Stimulated activated naive CD8-positive, alpha-beta T cell treated with anti-CD3 and anti-CD28 coated beads, Interleukin-15, amount 100 ng/mL, for 72 hours (primary cell): ENCODE data around the gene RGS6.
A peak's percentile ranks its signal among the peaks of the same experiment; 100 is the strongest.

ENCODE experiments used
- ATAC-seq: fragments of 150-1000 bp; cut with Tn5 transposase; 2 replicates; pipeline ENCODE4 v1.10.0; 2021; ENCODE audit warnings: mild to moderate bottlenecking, moderate library complexity
- DNase-seq, 2 donors: peaks; one replicate each; pipeline ENCODE4 v3.0.0; 2021 to 2022
- H3K27ac Mint-ChIP-seq, 2 donors: one replicate each; pipeline ENCODE4 v1.8.0; 2022; ENCODE audit warnings: mild to moderate bottlenecking in 2 of 2, mixed read lengths in 2 of 2, moderate library complexity in 2 of 2
- H3K27me3 Mint-ChIP-seq: one replicate; pipeline ENCODE4 v1.8.0; 2022; ENCODE audit warnings: mixed read lengths
- H3K4me1 Mint-ChIP-seq: one replicate; pipeline ENCODE4 v1.8.0; 2022; ENCODE audit warnings: mild to moderate bottlenecking, mixed read lengths
- H3K4me3 Mint-ChIP-seq, 2 donors: one replicate each; pipeline ENCODE4 v1.8.0; 2022; ENCODE audit warnings: mild to moderate bottlenecking in 2 of 2, mixed read lengths in 2 of 2, moderate library complexity in 1 of 2
- H3K9me3 Mint-ChIP-seq, 2 donors: one replicate each; pipeline ENCODE4 v1.8.0; 2022; ENCODE audit warnings: mixed read lengths in 2 of 2

Gene RGS6

DNA sequence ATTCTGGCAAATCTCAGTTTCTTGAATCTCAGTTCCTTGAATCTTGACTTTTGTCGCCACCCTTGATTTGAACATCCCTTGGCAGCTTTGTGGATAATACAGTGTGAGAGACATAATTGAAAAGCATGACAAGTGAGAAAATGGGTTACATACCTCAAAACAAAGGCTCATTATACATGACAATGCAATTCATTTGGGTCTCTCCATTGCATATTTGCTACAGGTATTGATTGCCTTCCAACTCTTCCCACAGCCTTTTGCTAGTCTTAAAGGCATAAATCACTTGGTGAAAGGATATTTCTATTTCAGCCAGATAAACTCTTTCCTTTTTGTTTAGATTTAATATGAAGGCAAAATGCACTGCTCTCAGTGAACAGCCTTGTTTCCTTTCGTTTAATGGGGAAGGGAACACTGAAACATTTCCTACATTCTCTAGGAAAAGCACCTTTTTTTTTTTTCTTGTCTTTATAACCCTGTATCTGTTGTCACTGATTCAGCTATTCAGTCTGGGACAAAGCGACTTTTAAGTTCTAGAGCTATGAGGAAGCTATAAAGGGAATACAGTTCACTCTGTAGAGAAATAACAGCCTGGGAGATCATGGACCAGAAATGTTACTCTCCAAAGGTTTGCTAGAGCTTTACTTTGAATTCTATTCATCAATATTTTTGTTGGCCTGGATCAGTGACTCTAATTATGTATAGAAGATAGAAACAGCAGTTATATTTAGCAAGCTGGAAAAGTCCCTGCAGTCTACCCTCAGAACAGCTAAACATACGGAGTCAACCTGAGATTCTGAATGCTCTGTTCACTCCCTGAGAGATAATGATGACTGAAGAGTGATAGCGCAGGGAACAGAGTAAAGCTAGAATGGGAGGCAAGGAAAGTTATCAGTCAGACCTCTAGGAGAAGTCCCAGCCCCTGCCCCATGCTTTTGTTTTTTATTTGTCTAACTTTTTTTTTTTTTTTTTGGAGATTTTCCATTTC is 311.4 kb downstream of the RGS6 start:
- no peak overlapping the region for H3K27ac Mint-ChIP-seq
- no peak overlapping the region for H3K4me3 Mint-ChIP-seq
- ATAC-seq, result no peak
- peaks cover under 1% of the 10 kb centered on the region for H3K27me3 Mint-ChIP-seq
- no peaks in the 10 kb centered on the region for H3K4me1 Mint-ChIP-seq
- H3K9me3 Mint-ChIP-seq, result peaks cover 0 to 13% of the 10 kb centered on the region in 2 donors
- DNase-seq, result no peak

DNA sequence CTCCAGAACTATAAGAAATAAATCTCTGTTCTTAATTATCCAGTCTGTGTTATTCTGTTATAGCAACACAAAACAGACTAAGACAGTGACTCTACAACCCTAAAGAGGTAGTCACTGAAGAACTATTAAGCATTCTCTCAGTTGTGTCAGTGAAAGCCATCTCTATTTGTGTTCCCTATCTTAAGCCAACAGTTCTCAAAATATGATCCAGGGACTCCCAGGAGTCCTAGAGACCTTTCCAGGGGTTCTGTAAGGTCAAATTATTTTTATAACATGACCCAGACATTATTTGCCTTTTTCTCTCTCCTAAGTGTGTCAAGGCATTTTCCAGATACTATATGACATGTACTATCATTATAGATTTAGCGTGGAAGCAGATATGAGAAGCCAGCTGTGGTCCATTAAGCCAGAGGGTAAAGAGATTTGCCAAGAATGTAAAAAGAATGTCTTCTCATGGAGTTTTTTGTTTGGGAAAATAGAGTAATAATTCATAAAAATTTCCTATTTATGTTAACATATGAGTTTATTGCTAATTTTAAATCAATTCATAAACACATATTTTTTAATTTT is 315.8 kb downstream of the RGS6 start:
- DNase-seq, result no peak
- ATAC-seq, result no peak
- Mint-ChIP-seq H3K9me3 (peaks cover 5 to 21% of the 10 kb centered on the region in 2 donors), H3K27me3 (peaks cover 27% of the 10 kb centered on the region), H3K27ac (no peak overlapping the region), H3K4me3 (no peak overlapping the region), H3K4me1 (no peaks in the 10 kb centered on the region)

DNA sequence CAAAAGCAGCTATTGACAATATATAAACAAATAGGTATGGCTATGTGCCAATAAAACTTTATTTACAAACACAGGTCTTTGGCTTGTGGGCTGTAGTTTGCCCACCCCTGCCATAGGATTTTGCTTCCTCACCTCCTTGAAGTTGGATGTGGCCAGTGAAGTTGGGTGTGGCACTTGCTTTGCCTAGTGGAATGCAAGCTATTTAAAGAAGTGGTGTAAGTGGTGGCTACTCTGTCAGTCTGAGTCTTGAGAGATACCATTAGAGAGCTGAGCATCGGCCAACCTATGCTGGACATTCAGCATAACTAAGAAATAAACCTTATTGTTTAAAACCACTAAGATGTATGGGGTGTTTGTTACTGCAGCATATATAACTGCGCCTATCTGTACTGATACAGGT is 321.3 kb downstream of the RGS6 start:
- no peaks in the 10 kb centered on the region for H3K4me1 Mint-ChIP-seq
- DNase-seq, result no peak

DNA sequence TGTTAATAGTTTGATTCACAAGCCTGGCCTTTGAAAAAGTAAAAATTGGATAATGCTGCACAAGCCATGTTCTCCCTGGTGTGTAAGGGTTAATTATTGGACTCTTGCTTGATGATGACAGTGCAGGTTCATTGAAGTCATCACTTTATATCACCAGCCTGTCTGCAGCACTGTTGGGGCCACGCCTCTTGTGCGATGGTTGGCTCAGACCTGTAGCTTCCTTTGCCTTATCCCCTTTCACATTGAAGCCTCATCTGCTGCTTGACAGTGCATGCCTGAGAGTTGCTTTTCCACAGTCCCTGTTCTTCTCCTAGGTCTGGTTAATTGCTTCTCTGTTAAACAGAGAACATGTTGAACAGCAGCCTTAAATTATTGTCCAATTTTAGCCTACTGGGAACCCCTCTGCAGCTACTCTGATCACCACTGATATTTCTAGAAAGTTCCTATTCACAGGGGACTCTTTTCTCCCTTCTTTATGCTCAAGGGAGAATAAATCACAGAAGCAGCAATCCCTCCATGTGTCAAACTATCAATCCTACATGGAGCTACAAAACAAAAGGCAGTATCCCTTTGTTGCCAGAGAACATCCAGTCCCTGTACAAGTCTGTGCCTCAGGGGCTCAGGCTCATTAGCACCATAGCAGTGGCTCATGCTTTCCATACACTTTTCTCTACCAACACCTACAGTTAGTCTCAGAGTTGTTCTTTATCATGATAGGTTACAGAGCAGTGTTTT is 322.1 kb downstream of the RGS6 start:
- DNase-seq (no peak), ATAC-seq (no peak)
- Mint-ChIP-seq H3K9me3 (peaks cover 3 to 11% of the 10 kb centered on the region in 2 donors), H3K4me3 (no peak overlapping the region), H3K4me1 (no peaks in the 10 kb centered on the region), H3K27me3 (peaks cover 19% of the 10 kb centered on the region), H3K27ac (no peak overlapping the region)

More for the DNA sequence above, 321.3 kb downstream of the RGS6 start:
- Mint-ChIP-seq H3K4me3 (no peak overlapping the region), H3K27me3 (peaks cover 27% of the 10 kb centered on the region), H3K9me3 (peaks cover 5 to 14% of the 10 kb centered on the region in 2 donors), H3K27ac (no peak overlapping the region)
- no peak for ATAC-seq

DNA sequence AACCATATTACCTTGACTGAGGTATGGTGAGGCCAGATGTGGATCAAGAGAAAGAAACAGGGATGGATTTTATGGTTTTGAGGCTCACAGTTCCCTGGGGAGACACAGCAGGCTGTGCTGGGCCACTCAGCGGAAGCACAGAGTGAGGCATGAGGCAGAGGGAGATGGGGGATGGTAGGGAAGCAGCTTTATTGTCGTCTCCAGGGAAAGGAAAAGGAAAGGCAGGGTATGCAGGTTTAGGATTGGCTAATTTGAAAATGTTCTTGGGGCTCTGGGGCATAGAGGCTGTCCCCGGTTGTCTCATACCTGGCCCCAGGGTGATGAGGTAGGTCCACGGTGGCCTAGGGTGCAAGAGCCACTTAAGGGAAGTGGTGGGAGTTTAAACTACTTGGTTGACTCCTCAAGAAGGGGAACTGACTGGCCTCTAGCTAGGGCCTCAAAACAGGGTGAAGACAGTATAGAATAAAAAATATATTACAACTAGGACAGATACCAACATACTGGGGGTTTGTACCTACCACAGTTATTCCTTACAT is 322.8 kb downstream of the RGS6 start:
- ATAC-seq, result no peak
- Mint-ChIP-seq H3K4me1 (no peaks in the 10 kb centered on the region), H3K27me3 (peaks cover 16% of the 10 kb centered on the region), H3K9me3 (peaks cover under 1 to 7% of the 10 kb centered on the region in 2 donors), H3K4me3 (no peak overlapping the region), H3K27ac (no peak overlapping the region)
- DNase-seq, result no peak

DNA sequence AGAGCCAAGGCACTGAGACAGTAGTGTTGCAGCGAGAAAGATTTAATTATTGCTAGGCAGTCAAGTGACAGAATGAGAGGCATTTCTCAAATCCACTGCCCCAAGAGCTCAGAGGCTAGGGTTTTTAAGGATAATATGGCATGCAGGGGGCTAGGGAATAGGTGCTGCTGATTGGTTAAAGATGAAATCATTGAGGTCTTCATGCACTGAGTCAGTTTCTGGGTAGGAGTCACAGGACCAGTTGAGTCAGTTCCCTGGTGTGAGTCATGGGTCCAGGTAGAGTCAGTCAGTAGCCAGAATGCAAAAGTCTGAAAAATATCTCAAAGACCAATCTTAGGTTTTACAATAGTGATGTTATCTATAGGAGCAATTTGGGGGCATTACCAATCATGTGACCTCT is 323.8 kb downstream of the RGS6 start:
- peak overlapping the region in 1 of 2 donors; percentile 38 for H3K27ac Mint-ChIP-seq
- ATAC-seq (peak; percentile 66), DNase-seq (peak in 1 of 2 donors; percentile 12)
- H3K4me3 Mint-ChIP-seq, result no peak overlapping the region
- peaks cover 8 to 17% of the 10 kb centered on the region in 2 donors for H3K9me3 Mint-ChIP-seq
- H3K4me1 Mint-ChIP-seq, result no peaks in the 10 kb centered on the region
- H3K27me3 Mint-ChIP-seq, result peaks cover 20% of the 10 kb centered on the region

DNA sequence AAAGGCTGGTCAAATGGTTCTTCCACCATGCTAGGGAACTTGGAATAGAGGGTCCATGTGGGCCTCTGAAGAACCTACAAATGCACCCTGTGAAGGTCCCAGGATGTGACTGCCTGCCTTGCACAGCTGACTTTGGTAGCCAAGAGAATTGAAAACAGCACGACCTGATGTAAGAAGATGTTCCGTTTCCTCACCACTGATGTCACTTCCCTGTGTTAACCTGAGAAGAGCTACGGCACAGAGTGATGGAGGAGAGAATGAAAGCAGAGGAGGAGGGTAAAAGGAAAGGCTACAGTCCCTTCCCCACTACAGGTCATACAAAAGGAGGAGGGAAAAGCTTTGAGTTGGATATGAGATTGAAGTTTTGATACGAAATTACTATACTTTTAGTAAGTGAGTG is 328.8 kb downstream of the RGS6 start:
- ATAC-seq, result no peak
- H3K27me3 Mint-ChIP-seq, result peaks cover 12% of the 10 kb centered on the region
- H3K9me3 Mint-ChIP-seq, result peaks cover 8 to 26% of the 10 kb centered on the region in 2 donors
- no peaks in the 10 kb centered on the region for H3K4me1 Mint-ChIP-seq
- DNase-seq, result no peak
- no peak overlapping the region for H3K4me3 Mint-ChIP-seq
- peak overlapping the region in 1 of 2 donors; percentile 26 for H3K27ac Mint-ChIP-seq

DNA sequence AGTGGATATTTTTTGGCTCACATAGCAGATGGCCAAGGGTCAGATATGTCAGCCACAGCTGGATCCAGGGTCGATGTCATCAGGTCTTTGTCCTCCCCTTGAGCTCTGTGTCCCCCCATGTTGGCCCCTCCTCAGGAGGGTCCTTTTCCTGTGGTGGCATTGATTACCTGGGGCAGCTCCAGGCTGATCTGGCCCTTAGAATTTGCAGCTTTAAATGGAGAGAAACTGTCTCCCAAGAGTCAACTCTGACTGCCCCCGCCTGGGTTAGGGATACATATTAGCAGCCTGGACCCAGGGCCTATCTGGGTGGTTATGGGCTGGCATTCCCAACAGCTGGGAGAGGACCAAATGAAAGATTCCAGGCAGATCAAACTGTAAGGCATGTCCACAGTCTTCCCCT is 330.5 kb downstream of the RGS6 start:
- no peak overlapping the region for H3K27ac Mint-ChIP-seq
- peaks cover 12% of the 10 kb centered on the region for H3K27me3 Mint-ChIP-seq
- H3K4me3 Mint-ChIP-seq, result no peak overlapping the region
- ATAC-seq (no peak), DNase-seq (no peak)
- no peaks in the 10 kb centered on the region for H3K4me1 Mint-ChIP-seq
- peaks cover 8 to 26% of the 10 kb centered on the region in 2 donors for H3K9me3 Mint-ChIP-seq

DNA sequence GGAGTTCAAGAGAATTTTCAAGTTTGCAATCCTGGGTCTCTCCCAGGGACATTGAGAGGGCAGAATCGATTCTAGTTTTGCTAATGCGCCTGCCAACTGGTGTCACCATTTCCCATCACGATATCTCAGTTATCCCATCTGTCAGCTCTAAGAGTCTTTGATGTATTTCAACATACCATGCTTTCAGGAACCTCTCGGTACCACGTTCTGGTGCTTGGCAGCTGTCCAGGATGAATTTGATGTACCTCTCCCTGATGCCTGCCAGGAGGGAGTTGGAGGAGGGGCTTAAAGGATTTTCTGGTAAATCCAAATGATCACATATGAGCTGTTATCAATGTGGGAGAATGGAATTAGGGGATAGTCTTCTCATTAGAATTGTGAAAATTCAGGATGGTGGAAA is 332.5 kb downstream of the RGS6 start:
- Mint-ChIP-seq H3K27me3 (peaks cover 12% of the 10 kb centered on the region), H3K4me1 (no peaks in the 10 kb centered on the region), H3K4me3 (no peak overlapping the region), H3K9me3 (peaks cover 8 to 26% of the 10 kb centered on the region in 2 donors), H3K27ac (no peak overlapping the region)
- DNase-seq (no peak), ATAC-seq (no peak)

DNA sequence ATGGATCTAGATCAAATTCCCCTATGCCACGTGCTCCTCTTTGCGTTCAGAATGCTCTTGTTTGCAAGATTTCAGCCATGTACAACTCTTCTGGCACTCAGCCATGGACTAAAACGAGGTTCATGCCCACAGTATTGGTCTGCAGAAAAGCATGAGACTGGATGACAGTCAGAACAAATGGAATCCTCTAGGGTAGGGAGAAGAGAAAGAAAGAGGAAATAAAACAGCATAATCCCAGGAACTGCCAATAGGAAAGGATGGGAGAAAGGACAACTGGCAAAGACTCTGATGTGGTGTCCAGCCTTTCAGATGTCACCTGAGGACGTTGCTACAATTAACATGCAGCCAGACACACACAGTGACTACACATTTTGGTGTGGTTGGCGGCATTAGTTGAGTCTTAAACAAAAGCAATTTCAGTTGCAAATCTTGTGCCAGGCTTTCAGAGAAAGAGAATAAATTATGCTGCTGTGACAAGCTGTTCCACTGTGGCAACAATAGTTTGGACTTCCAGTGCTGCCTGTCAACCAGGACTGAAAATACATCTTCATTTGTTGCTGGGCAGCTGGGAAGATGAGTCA is 338.0 kb downstream of the RGS6 start:
- Mint-ChIP-seq H3K27ac (no peak overlapping the region), H3K27me3 (peaks cover 7% of the 10 kb centered on the region), H3K4me3 (no peak overlapping the region), H3K4me1 (no peaks in the 10 kb centered on the region), H3K9me3 (no peaks in the 10 kb centered on the region)
- no peak for DNase-seq
- no peak for ATAC-seq

DNA sequence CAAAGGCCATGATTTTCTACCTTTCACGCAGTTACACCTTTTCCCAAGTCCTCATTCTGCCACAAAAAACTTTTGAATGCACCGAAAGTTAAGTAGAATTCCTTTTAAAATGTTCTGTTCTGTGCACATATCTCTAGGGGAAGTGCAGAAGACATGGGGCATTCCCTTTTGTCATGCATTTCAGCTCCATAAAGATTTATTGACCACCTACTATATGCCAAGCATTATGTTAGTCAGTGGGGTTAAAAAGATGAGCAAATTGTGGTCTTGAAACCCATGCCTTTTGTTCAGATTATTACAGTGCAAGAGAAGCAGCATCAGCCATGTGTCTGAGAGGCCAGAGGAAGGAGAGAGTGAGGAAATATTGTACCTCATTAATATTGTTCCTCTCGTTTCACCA is 338.5 kb downstream of the RGS6 start:
- Mint-ChIP-seq H3K4me1 (no peaks in the 10 kb centered on the region), H3K27ac (no peak overlapping the region)

DNA sequence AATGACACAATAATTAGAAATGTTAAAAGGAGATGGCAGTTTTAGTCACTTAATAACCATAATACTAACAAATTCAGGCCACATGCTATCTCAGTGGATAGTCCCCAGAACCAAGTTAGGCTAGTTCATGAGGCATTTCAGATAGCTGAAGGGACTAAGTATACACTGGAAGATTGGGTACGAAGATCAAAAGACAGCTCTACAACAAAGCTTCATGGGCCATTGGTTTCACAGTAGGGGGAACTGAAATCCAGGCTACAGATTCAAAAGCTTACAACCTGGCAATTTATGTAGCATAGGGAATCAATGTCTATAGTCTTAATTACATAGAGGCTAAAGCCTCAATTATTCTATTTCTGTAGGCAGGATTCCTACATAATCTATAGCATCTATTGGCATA is 343.0 kb downstream of the RGS6 start:
- no peak overlapping the region for H3K27ac Mint-ChIP-seq
- H3K4me1 Mint-ChIP-seq, result no peaks in the 10 kb centered on the region
- ATAC-seq, result no peak

More for the DNA sequence above, 338.5 kb downstream of the RGS6 start:
- DNase-seq (no peak), ATAC-seq (no peak)
- peaks cover 7% of the 10 kb centered on the region for H3K27me3 Mint-ChIP-seq
- no peak overlapping the region for H3K4me3 Mint-ChIP-seq
- no peaks in the 10 kb centered on the region for H3K9me3 Mint-ChIP-seq

DNA sequence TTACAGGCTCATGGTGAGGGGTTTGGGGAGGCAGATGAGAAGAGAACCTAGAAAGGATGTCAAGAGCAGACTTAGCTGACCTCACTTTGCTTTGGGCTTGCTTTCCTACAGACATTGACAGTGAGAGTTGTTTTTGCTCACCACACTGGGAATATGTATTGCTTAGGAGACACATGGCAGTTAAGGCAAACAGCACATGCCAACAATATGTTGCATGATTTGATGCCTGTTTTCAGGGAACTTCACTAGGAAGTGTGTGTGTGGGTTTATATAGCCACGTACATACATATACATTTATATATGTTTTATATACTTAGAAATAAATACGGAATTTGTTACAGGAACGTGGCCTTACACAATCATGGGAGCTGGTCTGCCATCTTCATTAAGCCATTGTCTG is 346.1 kb downstream of the RGS6 start:
- no peak overlapping the region for H3K27ac Mint-ChIP-seq
- no peaks in the 10 kb centered on the region for H3K4me1 Mint-ChIP-seq
- DNase-seq (no peak), ATAC-seq (no peak)
- H3K9me3 Mint-ChIP-seq, result peaks cover 0 to 3% of the 10 kb centered on the region in 2 donors
- H3K4me3 Mint-ChIP-seq, result no peak overlapping the region
- H3K27me3 Mint-ChIP-seq, result no peaks in the 10 kb centered on the region

More for the DNA sequence above, 343.0 kb downstream of the RGS6 start:
- no peak overlapping the region for H3K4me3 Mint-ChIP-seq
- DNase-seq, result no peak
- no peaks in the 10 kb centered on the region for H3K9me3 Mint-ChIP-seq
- H3K27me3 Mint-ChIP-seq, result peaks cover 1% of the 10 kb centered on the region

DNA sequence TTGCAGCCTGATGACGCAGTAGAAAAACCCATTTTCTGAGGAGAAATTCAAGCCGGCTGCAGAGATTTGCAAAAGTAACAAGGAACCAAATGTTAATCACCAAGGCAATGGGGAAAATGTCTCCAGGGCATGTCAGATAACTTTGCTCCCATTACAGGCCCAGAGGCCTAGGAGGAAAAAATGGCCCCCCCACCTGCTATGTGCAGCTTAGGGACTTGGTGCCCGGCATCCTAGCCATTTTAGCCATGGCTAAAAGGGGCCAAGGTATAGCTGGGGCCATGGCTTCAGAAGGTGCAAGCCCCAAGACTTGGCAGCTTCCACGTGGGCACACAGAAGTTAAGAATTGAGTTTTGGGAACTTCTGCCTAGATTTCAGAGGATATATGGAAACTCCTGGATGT is 351.9 kb downstream of the RGS6 start:
- Mint-ChIP-seq H3K27me3 (no peaks in the 10 kb centered on the region), H3K4me3 (no peak overlapping the region), H3K4me1 (no peaks in the 10 kb centered on the region), H3K27ac (no peak overlapping the region), H3K9me3 (peaks cover 7 to 27% of the 10 kb centered on the region in 2 donors)
- ATAC-seq (no peak), DNase-seq (no peak)

DNA sequence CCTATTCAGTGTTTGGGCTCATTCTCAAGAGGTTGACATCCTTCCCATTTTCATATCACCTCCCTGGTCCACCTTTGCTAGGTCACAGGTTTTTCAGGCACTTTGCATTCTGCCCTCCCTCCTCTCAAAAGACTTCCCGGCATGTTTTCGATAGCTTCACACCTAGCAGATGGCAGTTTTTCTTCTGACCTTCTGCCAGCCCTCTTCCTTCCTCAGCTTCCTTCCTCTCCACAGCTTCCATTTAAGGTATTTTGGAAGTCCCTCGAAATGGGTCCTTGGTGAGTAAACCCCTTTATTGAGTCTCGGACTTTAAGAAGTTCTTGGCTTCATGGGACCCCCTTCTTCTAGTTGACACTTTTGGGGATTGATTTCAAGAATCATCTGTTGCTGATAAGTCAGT is 358.0 kb downstream of the RGS6 start:
- Mint-ChIP-seq H3K9me3 (peaks cover 0 to 10% of the 10 kb centered on the region in 2 donors), H3K27me3 (peaks cover 17% of the 10 kb centered on the region), H3K4me3 (no peak overlapping the region), H3K4me1 (no peaks in the 10 kb centered on the region), H3K27ac (no peak overlapping the region)
- DNase-seq (no peak), ATAC-seq (no peak)
